ENCODE measurements around the gene RBFOX2.

DNA sequence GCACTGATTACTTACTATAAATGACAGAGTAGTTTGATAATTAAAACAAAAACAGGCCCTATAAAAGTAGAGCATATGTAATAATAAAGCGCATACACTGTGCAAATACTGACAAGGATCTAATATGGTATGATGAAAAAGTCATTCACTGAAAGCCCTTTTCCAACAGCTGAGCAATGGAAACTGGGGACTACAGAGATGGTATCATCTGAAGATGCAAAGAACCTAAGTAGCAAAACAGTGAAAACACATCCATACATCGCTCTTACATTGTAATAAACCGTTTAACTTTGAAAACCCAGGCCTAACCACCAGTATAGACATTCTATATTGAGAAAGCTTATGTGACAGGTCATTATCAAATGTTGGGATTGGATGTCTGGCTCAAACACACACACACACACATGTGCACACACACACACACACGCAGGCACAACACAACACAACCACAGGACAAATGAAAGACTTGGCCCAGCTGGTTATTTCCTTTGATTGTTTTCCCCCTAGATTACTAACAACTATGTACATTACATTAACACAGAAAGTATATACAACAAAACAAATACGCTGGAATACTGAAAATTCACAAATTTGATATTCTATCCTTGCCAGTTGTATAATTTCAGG is 191.4 kb downstream of the RBFOX2 start:
- TF ChIP-seq, protein P1, sequence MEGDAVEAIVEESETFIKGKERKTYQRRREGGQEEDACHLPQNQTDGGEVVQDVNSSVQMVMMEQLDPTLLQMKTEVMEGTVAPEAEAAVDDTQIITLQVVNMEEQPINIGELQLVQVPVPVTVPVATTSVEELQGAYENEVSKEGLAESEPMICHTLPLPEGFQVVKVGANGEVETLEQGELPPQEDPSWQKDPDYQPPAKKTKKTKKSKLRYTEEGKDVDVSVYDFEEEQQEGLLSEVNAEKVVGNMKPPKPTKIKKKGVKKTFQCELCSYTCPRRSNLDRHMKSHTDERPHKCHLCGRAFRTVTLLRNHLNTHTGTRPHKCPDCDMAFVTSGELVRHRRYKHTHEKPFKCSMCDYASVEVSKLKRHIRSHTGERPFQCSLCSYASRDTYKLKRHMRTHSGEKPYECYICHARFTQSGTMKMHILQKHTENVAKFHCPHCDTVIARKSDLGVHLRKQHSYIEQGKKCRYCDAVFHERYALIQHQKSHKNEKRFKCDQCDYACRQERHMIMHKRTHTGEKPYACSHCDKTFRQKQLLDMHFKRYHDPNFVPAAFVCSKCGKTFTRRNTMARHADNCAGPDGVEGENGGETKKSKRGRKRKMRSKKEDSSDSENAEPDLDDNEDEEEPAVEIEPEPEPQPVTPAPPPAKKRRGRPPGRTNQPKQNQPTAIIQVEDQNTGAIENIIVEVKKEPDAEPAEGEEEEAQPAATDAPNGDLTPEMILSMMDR (IDR thresholded peaks at IDR 0.05), result no peak
- no peak for TF ChIP-seq POLR2A (IDR thresholded peaks at IDR 0.05)
